Rectal smooth muscle tissue (tissue), 1 donor: Measurements from ENCODE around the gene AP1B1.

ENCODE experiments used
- H3K27ac ChIP-seq: one replicate; pipeline ENCODE4 v1.7.0; 2013; ENCODE audit warnings: low read depth, low read length, inconsistent platforms
- H3K27me3 ChIP-seq: one replicate; pipeline ENCODE4 v1.7.0; 2013; ENCODE audit warnings: low read length; ENCODE audit not compliant: control insufficient read depth, insufficient read depth
- H3K36me3 ChIP-seq: one replicate; pipeline ENCODE4 v1.7.0; 2013; ENCODE audit warnings: low read length; ENCODE audit not compliant: control insufficient read depth, insufficient read depth
- H3K4me1 ChIP-seq: one replicate; pipeline ENCODE4 v1.7.0; 2013; ENCODE audit warnings: low read length; ENCODE audit not compliant: control insufficient read depth, insufficient read depth
- H3K4me3 ChIP-seq: one replicate; pipeline ENCODE4 v1.7.0; 2013; ENCODE audit warnings: low read length
- H3K9ac ChIP-seq: one replicate; pipeline ENCODE4 v1.7.0; 2013; ENCODE audit warnings: low read length

The AP1B1 gene

DNA sequence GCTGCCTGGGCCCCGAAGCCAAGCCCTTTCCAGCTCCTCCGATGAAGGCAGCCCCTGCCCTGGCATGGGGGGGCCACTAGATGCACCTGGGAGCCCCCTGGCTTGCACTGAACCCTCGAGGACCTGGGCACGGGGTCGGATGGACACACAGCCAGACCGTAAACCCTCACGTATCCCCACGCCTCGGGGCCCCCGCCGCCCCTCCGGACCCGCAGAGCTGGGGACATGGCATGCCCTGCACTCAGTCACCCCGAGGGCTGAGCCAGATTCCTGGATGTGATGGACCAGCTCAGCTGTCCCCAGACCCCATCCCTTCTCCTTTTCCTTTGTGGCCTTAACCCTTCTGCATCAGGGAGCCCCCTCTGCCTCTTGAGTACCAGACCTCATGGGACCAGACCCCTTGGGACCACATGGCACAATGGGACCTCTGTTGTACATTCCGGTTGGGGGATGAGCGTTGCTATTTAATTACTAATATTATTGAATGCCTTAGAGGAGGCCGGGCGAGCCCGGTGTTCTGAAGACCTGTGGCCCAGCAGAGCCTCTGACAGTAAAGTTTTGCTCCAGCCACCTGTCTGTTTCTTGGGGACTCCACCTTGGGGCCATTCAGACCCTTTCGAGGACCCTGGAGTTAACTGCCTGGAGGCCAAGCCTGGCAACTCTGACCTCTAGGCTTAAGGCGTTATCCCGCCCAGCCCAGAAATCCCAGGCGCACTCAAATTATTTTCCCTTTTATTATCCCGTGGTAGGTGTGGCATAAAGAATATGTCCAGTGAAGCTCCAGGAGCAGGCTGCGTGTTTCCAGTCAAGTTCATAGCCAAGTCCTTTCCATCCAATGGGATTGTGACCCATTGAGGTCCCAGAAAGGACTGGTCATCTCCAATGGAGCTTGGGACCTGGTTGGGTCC, 75.9 kb downstream of the AP1B1 start:
- Histone ChIP-seq H3K9ac (no peak overlapping the region), H3K27ac (no peak overlapping the region)

DNA sequence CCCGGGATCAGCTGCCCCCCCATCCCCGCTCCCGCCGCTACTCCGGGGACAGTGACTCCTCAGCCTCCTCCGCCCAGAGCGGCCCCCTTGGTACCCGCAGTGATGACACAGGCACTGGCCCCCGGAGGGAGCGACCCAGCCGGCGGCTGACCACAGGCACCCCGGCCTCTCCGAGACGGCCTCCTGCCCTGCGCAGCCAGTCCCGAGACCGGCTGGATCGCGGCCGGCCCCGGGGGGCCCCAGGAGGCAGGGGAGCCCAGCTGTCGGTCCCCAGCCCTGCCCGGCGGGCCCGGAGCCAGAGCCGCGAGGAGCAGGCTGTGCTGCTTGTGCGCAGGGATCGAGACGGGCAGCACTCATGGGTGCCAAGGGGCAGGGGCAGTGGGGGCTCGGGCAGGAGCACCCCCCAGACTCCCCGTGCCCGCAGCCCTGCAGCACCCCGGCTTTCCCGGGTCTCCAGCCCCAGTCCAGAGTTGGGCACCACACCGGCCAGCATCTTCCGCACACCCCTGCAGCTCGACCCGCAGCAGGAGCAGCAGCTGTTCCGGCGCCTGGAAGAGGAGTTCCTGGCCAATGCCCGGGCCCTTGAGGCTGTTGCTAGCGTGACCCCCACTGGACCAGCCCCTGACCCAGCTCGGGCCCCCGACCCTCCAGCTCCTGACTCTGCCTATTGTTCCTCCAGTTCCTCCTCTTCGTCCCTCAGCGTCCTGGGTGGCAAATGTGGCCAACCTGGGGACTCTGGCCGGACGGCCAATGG, 76.7 kb downstream of the AP1B1 start:
- Histone ChIP-seq H3K4me3 (peak overlapping the region; percentile 55), H3K27me3 (peaks cover 25% of the 10 kb centered on the region), H3K9ac (no peak overlapping the region), H3K4me1 (peaks cover 42% of the 10 kb centered on the region), H3K36me3 (no peaks in the 10 kb centered on the region), H3K27ac (peak overlapping the region; percentile 84)

More for the DNA sequence above, 75.9 kb downstream of the AP1B1 start:
- H3K27me3 ChIP-seq: peaks cover 29% of the 10 kb centered on the region
- H3K4me1 ChIP-seq: peaks cover 41% of the 10 kb centered on the region
- no peaks in the 10 kb centered on the region for H3K36me3 ChIP-seq
- peak overlapping the region; percentile 21 for H3K4me3 ChIP-seq

DNA sequence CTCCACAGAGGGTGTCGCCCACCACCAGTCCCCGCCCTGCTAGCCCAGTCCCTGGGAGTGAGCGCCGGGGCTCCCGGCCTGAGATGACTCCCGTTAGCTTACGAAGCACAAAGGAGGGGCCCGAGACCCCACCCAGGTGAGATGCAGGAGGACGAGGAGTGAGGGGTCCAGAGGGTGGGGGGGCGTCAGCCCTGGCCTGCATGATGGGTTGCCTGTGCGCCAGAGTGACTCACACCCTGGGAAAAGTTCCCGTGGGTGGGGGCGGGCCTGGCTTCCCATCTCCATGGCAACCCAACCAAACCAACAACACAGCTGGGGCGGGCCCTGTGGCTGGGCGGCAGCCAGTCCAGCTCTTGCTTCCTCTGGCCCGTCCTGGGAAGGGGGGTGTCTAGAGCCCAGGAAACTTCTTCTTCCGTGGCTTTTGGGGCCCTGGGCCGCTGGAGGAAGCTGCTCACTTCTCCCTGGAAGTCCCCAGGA, 77.5 kb downstream of the AP1B1 start:
- peaks cover 19% of the 10 kb centered on the region for H3K27me3 ChIP-seq
- H3K4me1 ChIP-seq: peaks cover 43% of the 10 kb centered on the region
- peak overlapping the region; percentile 55 for H3K4me3 ChIP-seq
- H3K9ac ChIP-seq: no peak overlapping the region
- H3K27ac ChIP-seq: peak overlapping the region; percentile 84
- H3K36me3 ChIP-seq: no peaks in the 10 kb centered on the region

DNA sequence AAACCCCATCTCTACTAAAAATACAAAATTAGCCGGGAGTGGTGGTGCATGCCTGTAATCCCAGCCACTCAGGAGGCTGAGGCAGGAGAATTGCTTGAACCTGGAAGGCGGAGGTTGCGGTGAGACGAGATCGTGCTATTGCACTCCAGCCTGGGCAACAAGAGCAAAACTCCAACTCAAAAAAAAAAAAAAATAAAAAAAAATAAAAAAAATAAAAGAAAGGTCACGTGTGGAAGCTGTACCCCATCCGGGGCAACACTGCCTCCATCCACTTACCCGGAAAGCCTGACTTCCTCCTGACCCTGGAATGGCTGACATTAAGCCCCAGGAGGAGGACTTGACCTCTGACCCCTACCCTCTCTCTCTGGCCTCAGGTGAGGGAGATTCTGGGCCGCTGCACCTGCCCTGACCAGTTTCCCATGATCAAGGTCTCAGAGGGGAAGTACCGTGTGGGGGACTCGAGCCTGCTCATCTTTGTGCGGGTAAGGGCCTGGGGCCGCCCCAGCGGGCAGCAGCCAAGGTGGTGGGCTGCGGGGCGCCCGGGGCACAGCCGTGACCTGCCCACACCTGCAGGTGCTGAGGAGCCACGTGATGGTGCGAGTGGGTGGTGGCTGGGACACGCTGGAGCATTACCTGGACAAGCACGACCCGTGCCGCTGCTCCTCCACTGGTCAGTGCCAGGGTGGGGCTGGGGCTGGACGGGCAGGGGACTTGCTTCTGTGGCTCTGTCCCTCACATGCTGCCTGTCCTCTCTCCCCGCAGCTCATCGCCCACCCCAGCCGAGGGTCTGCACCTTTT, 78.1 kb downstream of the AP1B1 start:
- peak overlapping the region; percentile 82 for H3K27ac ChIP-seq
- no peaks in the 10 kb centered on the region for H3K36me3 ChIP-seq
- H3K4me3 ChIP-seq: peak overlapping the region; percentile 7
- H3K27me3 ChIP-seq: peaks cover 16% of the 10 kb centered on the region
- peaks cover 44% of the 10 kb centered on the region for H3K4me1 ChIP-seq
- H3K9ac ChIP-seq: no peak overlapping the region

DNA sequence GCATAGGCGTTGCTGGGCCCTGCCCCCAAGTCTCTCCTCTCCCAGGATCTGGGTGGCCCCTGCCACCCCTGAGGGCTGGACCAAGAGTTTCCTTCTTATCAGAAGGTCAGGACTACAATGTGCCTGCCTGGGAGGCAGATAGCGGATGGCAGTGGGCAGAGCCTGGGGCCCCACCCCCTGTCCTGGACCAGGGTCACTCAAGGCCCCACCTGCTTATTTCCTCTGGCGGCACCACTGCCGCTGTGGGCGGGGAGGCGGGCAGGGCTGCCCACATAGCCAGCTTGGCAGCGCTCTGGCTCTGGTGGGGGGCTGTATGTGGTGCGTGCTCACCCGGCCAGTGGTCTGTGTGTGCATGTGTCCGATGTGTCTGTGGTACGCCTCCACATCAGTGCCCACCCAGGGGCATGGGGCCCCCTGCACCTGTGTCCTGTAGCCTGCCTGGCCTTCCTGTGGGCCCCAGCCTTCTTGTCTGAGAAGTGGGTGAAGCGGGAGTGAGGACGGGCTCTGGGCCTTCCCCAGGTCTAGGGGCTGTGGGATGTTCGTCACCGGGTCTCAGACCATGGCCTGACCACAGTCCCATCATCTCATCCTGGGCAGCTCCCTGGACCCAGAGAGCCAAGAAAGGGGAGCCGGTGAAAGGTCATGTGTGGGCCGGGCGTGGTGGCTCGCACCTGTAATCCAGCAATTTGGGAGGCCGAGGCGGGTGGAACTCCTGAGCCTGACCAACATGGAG, 78.9 kb downstream of the AP1B1 start:
- peaks cover 12% of the 10 kb centered on the region for H3K27me3 ChIP-seq
- H3K9ac ChIP-seq: no peak overlapping the region
- no peaks in the 10 kb centered on the region for H3K36me3 ChIP-seq
- H3K4me3 ChIP-seq: peak overlapping the region; percentile 37
- peak overlapping the region; percentile 82 for H3K27ac ChIP-seq
- peaks cover 44% of the 10 kb centered on the region for H3K4me1 ChIP-seq

DNA sequence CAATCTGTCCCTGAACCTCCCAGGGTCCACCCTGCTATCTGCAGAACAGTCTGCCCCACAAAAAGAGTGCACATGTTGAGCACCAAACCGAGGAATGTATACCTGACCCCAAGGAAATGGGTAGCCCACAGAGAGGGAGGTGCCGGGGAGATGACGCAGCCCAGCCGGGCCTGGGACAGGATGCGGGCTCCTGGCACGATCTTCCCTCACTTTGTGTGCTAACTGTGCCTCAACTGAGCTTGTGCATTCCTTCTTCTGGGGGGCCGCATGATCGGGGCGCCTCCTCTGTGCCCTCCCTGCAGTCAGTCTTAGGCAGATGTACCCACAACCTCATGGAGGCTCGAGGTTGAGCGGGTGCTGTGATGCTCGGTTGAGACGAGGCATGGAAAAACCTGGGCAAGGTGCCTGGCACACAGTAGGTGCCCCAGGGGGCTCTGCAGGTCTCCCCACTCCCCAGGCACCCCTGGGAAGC, 79.5 kb downstream of the AP1B1 start:
- Histone ChIP-seq H3K4me3 (peak overlapping the region; percentile 37), H3K27me3 (peaks cover 5% of the 10 kb centered on the region), H3K36me3 (no peaks in the 10 kb centered on the region), H3K4me1 (peaks cover 39% of the 10 kb centered on the region), H3K27ac (peak overlapping the region; percentile 82), H3K9ac (no peak overlapping the region)

DNA sequence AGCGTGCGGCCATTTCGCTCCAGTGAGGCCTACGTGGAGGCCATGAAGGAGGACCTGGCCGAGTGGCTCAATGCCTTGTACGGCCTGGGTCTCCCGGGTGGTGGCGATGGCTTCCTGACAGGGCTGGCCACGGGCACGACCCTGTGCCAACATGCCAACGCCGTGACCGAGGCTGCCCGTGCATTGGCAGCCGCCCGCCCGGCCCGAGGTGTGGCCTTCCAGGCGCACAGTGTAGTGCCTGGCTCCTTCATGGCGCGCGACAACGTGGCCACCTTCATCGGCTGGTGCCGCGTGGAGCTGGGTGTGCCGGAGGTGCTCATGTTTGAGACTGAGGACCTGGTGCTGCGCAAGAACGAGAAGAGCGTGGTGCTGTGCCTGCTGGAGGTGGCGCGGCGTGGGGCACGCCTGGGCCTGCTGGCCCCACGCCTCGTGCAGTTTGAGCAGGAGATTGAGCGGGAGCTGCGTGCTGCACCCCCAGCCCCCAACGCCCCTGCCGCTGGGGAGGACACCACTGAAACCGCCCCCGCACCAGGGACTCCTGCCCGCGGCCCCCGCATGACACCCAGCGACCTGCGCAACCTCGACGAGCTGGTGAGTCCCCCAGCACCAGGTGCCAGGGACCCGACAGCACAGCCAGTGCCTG, 80.1 kb downstream of the AP1B1 start:
- H3K4me1 ChIP-seq: peaks cover 36% of the 10 kb centered on the region
- no peak overlapping the region for H3K9ac ChIP-seq
- H3K36me3 ChIP-seq: no peaks in the 10 kb centered on the region
- H3K27me3 ChIP-seq: peaks cover 4% of the 10 kb centered on the region
- peak overlapping the region; percentile 82 for H3K27ac ChIP-seq
- peak overlapping the region; percentile 93 for H3K4me3 ChIP-seq

DNA sequence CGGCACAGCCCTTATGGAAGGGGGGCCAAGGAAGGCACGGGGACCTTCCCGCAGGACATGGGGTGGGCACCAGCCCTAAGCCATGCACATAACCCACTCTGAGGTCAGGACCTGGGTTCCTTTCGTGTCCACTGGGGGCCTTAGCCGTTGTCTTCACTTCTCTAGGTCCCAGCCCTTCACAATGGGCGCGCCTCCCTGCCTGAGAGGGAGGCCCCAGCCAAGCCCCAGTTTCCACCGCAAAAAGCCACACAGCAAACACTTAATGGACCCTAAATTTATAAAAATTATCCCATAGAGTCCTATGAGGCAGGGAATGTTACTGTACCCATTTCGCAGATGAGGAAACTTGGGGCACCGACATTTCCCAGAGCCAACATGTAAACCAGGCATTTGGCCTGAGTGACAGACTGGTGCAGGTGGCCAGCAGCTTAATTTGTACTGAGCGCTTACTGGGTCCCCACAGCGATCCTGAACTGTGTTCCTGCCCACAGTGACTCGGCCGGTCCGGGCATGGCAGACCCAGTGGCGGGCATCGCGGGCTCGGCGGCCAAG, 80.7 kb downstream of the AP1B1 start:
- Histone ChIP-seq H3K36me3 (no peaks in the 10 kb centered on the region), H3K9ac (peak overlapping the region; percentile 62), H3K27me3 (no peaks in the 10 kb centered on the region), H3K4me1 (peaks cover 35% of the 10 kb centered on the region), H3K4me3 (peak overlapping the region; percentile 93), H3K27ac (peak overlapping the region; percentile 82)

DNA sequence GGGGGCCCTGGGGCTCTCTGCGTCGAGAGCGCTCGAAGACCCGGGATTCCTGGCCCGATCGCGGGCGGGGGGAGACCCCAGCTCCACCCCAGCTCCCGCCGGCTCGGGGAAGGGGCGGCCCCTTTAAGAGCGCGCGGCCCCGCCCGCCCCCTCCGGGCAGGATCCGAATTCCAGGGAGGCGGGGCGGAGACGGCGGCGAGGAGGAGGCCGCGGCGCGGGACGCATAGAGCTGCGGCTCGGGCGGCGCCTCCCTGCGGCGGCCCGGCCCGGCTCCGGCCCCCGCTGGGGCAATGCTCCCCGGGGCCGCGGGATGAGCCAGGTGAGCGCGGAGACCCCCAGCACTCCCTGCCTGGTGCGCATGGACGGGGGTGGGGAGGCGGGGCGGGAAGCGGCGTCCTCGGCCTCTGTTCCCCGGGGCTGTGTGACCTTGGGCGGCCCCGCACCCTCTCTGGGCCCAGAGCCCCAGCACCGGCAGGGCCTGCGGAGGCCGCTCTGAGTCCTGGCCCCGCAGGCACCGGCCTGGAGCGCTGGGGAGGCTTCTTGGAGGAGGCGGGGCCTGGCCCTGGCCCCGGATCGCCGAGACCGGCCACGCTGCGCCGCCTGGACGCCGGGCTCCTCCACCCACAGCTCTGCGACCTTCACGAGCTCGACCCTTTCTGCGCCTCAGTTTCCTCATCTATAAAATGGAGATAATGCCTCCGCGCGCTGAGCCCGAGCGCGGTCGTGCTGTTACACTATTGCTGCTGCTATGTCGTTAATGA, 81.4 kb downstream of the AP1B1 start:
- Histone ChIP-seq H3K27me3 (no peaks in the 10 kb centered on the region), H3K9ac (peak overlapping the region; percentile 62), H3K4me1 (peaks cover 35% of the 10 kb centered on the region), H3K27ac (peak overlapping the region; percentile 82), H3K4me3 (peak overlapping the region; percentile 93), H3K36me3 (no peaks in the 10 kb centered on the region)

DNA sequence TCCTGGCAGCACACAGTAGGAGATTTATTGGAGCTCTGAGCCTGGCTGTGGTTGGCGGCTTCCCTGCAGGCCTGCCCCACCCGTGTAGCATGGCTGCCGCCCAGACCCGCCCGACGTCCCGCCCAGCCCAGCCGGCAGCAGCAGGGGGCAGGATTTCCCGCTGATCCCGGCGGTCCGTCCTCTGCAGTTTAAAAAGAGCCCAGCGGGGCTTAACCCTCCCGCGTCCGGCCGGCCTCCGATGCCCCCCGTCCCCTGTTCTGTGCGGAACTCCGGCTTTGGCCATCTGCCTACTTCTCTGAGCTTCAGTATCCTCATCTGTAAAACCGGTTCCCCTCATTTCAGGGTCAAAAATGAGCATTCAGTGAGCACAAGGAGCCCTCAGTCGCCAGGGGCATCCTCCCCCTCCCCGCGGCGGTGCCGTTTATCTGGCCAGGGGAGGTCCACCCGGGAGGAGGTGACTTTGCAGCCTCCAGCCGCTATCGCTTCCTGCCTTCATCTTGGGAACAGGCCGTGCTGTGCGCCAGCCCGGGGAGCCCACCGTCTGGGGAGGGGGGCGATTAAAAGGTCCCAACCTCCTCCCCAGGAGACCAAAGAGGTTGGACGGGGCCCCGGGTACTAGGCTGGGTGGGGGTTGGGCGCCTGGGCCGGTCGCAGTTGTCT, 82.1 kb downstream of the AP1B1 start, which contains the start of gene GAS2L1:
TSS of gene GAS2L1 (plus strand) at position 476 of the 660 bp plus-strand sequence. CDS start 1,456 bp downstream, outside the sequence.
- Histone ChIP-seq H3K27me3 (no peaks in the 10 kb centered on the region), H3K36me3 (no peaks in the 10 kb centered on the region), H3K4me1 (peaks cover 35% of the 10 kb centered on the region), H3K27ac (peak within 1 kb of the TSS; percentile 82), H3K4me3 (peak within 1 kb of the TSS; percentile 93), H3K9ac (peak within 1 kb of the TSS; percentile 62)
